ENCODE data around the gene PDE10A. TPM values are rescaled to one million over a fixed set of nuclear protein-coding genes. Genes with fewer than 3 reads are reported as not detected.

The PDE10A gene
- polyA plus RNA-seq, 3 donors: not detected

- H4K20me1 ChIP-seq (ENCODE audit: insufficient read depth, low read length): no peaks in the 10 kb centered on the region
- H3K27me3 ChIP-seq (ENCODE audit: control insufficient read depth in 2 of 2, insufficient read depth in 2 of 2, low read length in 2 of 2): no peaks in the 10 kb centered on the region
- H3K4me3 ChIP-seq (replicated peaks in 1 of 3; ENCODE audit: low read depth in 2 of 3, low read length in 3 of 3): no peak overlapping the region
- H3K4me1 ChIP-seq (ENCODE audit: control insufficient read depth in 1 of 2, insufficient read depth in 2 of 2, low read length in 2 of 2): no peaks in the 10 kb centered on the region
- no peak overlapping the region for H3K9ac ChIP-seq (ENCODE audit: insufficient read depth, low read length, poor library complexity, severe bottlenecking)
- intact Hi-C loops (cut with micrococcal nuclease): no loop called here
- no peak overlapping the region for H3K27ac ChIP-seq (ENCODE audit: low read depth in 1 of 2, low read length in 2 of 2)
- H3K9me3 Mint-ChIP-seq: peaks cover 2 to 19% (median 9%) of the 10 kb centered on the region in 7 donors
- no peak overlapping the region for H2AFZ ChIP-seq (ENCODE audit: insufficient read depth, low read depth, low read length, poor library complexity, severe bottlenecking)
- no peak overlapping the region for H3K4me3 Mint-ChIP-seq
- H3K36me3 Mint-ChIP-seq: no peaks in the 10 kb centered on the region
- H3K4me2 ChIP-seq (replicated peaks; ENCODE audit: extremely low read depth, low read length, poor library complexity, severe bottlenecking): no peak overlapping the region
- TF ChIP-seq CTCF (IDR thresholded peaks at IDR 0.05): no peak
- H3K27me3 Mint-ChIP-seq (ENCODE audit: low read depth in 3 of 3): peaks cover 0 to 2% (median 0%) of the 10 kb centered on the region in 3 donors
- DNase-seq: no peak
- H3K9me3 ChIP-seq (replicated peaks in 1 of 2; ENCODE audit: control insufficient read depth in 1 of 2, insufficient read depth in 1 of 2, low read length in 2 of 2): peaks cover 8 to 19% of the 10 kb centered on the region in 2 donors
- H3K4me1 Mint-ChIP-seq: no peaks in the 10 kb centered on the region
- no peak overlapping the region for H3K27ac Mint-ChIP-seq
- H3K79me2 ChIP-seq (ENCODE audit: insufficient read depth, low read length): no peaks in the 10 kb centered on the region
- 94% methylated on average over 1 of the region's 3 CpGs for WGBS (ENCODE audit: insufficient coverage)
- no peaks in the 10 kb centered on the region for H3K36me3 ChIP-seq (replicated peaks in 1 of 2; ENCODE audit: control insufficient read depth in 1 of 2, insufficient read depth in 2 of 2, low read length in 2 of 2)
Observed at GRCh38 chr6:165586706-165587105, 76.3 kb downstream of the PDE10A start.

- no peaks in the 10 kb centered on the region for H3K4me1 Mint-ChIP-seq
- no peak overlapping the region for H3K4me3 Mint-ChIP-seq
Observed at GRCh38 chr6:165585060-165585459, 78.0 kb downstream of the PDE10A start.

More at GRCh38 chr6:165585060-165585459, 78.0 kb downstream of the PDE10A start:
- Histone ChIP-seq H3K9me3 (replicated peaks in 1 of 2; ENCODE audit: control insufficient read depth in 1 of 2, insufficient read depth in 1 of 2, low read length in 2 of 2) (peaks cover 10 to 19% of the 10 kb centered on the region in 2 donors), H3K27ac (ENCODE audit: low read depth in 1 of 2, low read length in 2 of 2) (no peak overlapping the region), H2AFZ (ENCODE audit: insufficient read depth, low read depth, low read length, poor library complexity, severe bottlenecking) (no peak overlapping the region), H3K36me3 (replicated peaks in 1 of 2; ENCODE audit: control insufficient read depth in 1 of 2, insufficient read depth in 2 of 2, low read length in 2 of 2) (no peaks in the 10 kb centered on the region), H3K79me2 (ENCODE audit: insufficient read depth, low read length) (no peaks in the 10 kb centered on the region), H3K9ac (ENCODE audit: insufficient read depth, low read length, poor library complexity, severe bottlenecking) (no peak overlapping the region), H4K20me1 (ENCODE audit: insufficient read depth, low read length) (no peaks in the 10 kb centered on the region), H3K4me2 (replicated peaks; ENCODE audit: extremely low read depth, low read length, poor library complexity, severe bottlenecking) (no peak overlapping the region), H3K4me3 (replicated peaks in 1 of 3; ENCODE audit: low read depth in 2 of 3, low read length in 3 of 3) (no peak overlapping the region), H3K4me1 (ENCODE audit: control insufficient read depth in 1 of 2, insufficient read depth in 2 of 2, low read length in 2 of 2) (no peaks in the 10 kb centered on the region), H3K27me3 (ENCODE audit: control insufficient read depth in 2 of 2, insufficient read depth in 2 of 2, low read length in 2 of 2) (no peaks in the 10 kb centered on the region)
- intact Hi-C loops (cut with micrococcal nuclease): no loop called here
- DNase-seq: no peak
- no peak for TF ChIP-seq CTCF (IDR thresholded peaks at IDR 0.05)
- Mint-ChIP-seq H3K27me3 (ENCODE audit: low read depth in 3 of 3) (peaks cover 0 to 2% (median 0%) of the 10 kb centered on the region in 3 donors), H3K36me3 (no peaks in the 10 kb centered on the region), H3K27ac (no peak overlapping the region), H3K9me3 (peaks cover 2 to 13% (median 9%) of the 10 kb centered on the region in 7 donors)

Data from CD14-positive monocyte (primary cell).